HG03565 (cell line): ENCODE results near the gene SEC23A.
A peak's percentile ranks its signal among the peaks of the same experiment; 100 is the strongest.
"Not testable (repeated sequence)": the region's sequence is repeated elsewhere in the genome, so short reads cannot be mapped to it uniquely, and the experiment has no call there.

Experiments
- ATAC-seq: cut with Tn5 transposase; IDR thresholded peaks from one replicate; pipeline ENCODE4 v1.9.1; 2021; ENCODE audit warnings: mild to moderate bottlenecking, moderate library complexity; ENCODE audit not compliant: unreplicated experiment

The SEC23A gene

DNA sequence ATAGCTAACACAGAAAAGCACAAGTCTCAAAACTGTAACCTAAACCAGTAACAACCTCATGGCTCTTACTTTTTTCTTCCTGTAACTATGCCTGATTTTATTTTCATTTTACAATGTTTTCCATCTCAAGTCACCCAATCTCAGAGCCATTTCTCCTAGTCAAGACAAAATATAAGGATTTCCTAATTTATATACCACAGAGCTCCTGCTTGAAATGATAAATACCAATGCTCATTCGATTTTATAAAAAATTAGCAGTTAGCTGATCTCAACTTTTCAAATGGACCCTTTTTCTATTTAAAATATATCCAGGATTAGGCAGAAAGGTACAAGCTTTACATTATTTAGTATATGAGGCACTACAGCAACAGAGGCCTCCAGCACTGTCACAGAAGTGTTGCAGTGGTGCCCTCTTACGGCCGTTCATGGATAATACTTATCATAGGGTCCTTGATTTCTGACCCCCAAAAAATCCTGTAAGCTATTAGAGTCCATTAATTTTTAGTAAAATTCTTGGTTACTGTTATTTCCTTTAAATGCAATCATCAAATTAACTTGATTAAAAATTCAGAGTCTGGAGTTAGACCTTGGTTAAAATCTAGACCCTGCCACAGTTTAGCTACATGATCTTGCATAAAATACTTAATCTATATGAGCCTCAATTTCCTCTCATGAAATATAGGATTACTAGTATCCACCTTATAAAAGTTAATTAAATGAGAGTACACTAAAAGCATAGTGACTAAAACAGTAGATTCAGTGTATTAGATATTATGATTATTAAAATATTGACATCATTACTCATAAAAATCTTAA, 68.3 kb downstream of the SEC23A start:
- ATAC-seq = no peak

GRCh38 chr14:39033371-39033770, 69.7 kb downstream of the SEC23A start:
- no peak for ATAC-seq

DNA sequence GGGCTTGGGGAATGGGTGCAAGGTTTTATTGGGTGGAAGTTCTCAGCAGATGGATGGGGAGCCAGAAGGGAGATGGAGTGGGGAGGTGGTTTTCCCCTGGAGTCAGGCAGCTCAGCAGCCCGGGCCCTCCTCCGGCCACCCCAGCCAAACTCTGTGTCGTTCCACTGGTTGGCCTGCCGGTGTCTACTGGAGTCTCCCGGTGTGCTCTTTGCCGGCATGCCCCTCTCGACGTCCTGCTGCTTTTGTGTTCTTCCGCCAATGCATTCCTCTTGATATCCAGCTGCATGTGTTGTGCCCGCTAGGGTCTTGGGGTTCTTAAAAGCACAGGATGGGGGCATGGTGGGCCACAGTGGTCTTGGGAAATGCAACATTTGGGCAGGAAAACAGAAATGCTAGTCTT, 72.8 kb downstream of the SEC23A start:
- ATAC-seq = no peak

- ATAC-seq = no peak
Observed at GRCh38 chr14:39029789-39030188, 73.2 kb downstream of the SEC23A start.

GRCh38 chr14:39028620-39029019, 74.4 kb downstream of the SEC23A start:
- no peak for ATAC-seq

DNA sequence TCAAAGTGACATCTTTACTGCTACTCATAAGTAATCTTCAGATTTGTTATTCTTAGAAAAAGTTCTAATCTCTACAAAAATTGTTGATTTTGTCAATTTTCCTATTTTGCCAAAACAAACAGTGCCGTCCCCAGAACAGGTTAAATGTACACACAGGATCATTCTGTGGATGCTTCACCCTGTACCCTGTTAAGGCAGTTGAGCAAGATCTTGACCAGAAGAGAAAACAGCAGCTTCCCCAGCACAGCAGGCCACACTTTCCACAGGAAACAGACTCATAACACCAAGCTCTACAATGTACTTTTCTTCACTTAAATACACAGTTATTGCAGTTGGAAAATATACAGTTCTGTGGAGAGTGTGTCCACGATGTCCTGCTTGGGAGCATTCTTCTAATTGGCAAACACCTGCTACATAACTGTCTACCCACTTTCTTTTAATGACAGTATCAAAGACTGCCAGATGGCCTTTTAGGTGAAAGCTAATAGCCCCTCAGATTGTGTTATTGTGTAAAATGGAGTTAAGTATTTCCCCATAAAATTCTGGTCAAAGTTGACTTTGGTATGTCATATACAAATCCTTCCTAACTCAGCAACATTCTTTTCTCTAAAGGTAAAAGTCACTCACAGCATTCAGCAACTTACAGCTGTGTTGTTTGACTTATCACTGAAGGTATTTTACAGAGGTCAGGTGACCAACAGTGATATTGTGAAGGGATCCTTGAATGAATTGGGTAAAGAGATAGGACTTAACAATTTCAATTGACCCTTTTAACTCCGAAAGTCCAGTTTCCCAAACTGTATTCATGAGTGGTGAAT, 77.0 kb downstream of the SEC23A start:
- ATAC-seq = no peak

DNA sequence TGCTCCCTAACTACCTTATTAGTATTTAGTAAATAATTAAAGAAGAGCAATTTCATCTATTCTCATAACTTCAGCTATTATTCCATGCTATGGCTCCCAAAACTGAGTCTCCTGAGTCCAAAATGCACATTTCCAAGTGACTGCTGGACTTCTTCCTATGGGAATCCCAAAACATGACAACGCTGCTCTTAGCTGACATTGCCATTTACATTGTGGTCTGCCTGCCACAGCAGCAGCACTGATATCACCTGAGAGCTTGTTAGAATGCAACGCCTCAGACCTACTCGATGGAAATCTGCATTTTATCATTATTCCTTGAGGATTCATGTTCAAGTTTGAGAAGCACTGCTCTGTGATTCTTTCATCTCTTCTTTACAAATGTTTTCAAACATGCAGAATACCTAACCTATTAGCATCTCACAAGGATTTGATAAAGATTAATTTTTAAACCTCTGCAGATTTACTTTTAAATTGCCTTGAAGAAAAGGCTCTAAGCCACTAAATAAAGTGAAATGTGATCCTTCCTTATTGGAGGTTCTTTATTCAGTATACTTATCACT, 77.7 kb downstream of the SEC23A start:
- ATAC-seq = no peak

DNA sequence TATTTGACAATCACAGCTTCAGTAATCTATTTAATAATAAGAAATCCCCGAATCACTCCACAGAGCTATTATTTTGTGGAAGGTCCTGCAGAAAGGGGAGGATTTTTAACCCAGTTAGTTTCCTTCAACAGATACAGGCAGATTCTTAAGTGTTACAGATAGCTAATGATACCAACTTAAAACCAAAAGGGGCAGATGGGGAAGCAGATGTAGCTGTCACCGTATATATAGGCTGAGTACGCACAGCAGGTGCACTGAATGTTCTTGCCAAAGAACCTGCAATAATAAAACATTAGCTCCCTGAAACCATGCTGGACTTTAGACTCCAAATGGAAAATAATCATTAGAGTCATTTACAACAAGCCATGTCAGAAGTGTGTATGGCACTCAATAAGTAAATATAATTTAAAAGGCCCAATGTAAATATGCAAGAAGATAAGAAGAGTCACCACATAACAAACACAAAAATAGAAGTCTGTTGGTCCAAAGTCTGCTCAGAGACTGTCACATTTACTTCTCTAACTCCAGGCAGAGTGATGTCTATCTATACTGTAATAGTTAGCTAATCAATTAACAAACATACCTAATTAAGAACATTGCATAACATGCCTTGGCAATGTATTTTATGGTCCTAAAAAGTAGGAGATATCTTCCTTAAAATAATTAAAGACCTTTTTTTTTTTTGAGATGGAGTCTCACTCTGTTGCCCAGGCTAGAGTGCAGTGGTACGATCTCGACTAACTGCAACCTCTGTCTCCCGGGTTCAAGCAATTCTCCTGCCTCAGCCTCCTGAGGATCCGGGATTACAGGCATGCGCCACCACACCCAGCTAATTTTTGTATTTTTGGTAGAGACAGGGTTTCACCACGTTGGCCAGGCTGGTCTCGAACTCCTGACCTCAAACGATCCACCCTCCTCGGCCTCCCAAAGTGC, 78.8 kb downstream of the SEC23A start:
- no peak for ATAC-seq

- not testable (repeated sequence) for ATAC-seq
Observed at GRCh38 chr14:39017096-39018016, 85.7 kb downstream of the SEC23A start.

- ATAC-seq = no peak
Observed at GRCh38 chr14:39016733-39017095, 86.3 kb downstream of the SEC23A start.

- ATAC-seq = no peak
Observed at GRCh38 chr14:39015964-39016577, 87.0 kb downstream of the SEC23A start.

DNA sequence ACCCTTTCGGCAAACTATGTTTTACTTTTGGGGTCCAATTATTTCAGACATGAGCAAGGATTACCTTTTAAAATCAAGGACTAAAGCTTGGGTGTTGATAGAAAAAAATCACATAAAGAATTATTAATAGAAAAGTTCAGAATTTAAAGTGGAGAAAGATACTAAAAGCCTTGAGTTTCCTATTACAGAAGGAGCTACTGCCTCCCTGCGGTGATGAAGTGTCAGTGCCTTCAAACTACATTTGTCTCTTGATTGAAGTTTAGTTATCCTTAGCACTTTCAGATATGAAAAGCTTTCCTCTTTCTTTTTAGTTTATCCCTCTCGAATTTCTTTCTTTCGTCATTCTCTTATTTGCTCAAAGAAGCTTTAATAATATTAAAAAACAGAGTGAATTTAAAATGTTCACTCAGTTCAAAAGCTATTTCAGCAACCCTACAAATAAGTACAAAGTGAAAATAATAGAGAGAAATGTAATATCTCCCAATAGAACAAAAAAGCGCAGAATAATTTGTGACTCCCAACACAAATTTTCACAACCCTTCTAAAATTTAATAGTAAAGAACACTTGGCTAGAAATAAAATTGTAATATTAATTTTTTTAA, 87.6 kb downstream of the SEC23A start:
- peak; percentile 88 for ATAC-seq

GRCh38 chr14:39014460-39014859, 88.6 kb downstream of the SEC23A start:
- ATAC-seq = no peak

GRCh38 chr14:39008965-39009364, 94.1 kb downstream of the SEC23A start:
- ATAC-seq = not testable (repeated sequence)

- no peak for ATAC-seq
Observed at GRCh38 chr14:39006721-39007410, 96.2 kb downstream of the SEC23A start.

GRCh38 chr14:39005044-39005880, 97.8 kb downstream of the SEC23A start:
- no peak for ATAC-seq

DNA sequence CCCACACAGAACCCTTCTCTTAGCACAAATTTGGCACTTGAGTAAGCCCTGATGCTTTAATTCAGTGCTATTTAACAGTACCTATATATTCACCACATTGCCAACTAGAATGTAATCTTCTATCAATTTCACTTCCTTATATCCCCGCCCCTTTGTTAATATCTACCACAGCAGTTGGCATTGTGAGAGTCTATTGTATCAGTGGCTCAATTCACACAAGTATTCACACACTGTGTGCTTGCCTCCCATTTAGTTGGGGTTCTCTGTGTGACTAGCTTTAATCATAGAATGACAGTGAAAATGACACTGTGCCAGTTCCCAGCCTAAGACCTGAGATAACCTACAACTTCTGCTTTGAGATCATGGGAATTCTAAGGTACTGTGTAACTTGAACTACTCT, 103.1 kb downstream of the SEC23A start:
- no peak for ATAC-seq
